HG03520 (cell line): Measurements from ENCODE around the gene ISG20.
A peak's percentile ranks its signal among the peaks of the same experiment; 100 is the strongest.

Source experiments
- ATAC-seq: cut with Tn5 transposase; IDR thresholded peaks from one replicate; pipeline ENCODE4 v1.9.1; 2021; ENCODE audit warnings: mild to moderate bottlenecking, moderate library complexity; ENCODE audit not compliant: unreplicated experiment

ISG20 gene

DNA sequence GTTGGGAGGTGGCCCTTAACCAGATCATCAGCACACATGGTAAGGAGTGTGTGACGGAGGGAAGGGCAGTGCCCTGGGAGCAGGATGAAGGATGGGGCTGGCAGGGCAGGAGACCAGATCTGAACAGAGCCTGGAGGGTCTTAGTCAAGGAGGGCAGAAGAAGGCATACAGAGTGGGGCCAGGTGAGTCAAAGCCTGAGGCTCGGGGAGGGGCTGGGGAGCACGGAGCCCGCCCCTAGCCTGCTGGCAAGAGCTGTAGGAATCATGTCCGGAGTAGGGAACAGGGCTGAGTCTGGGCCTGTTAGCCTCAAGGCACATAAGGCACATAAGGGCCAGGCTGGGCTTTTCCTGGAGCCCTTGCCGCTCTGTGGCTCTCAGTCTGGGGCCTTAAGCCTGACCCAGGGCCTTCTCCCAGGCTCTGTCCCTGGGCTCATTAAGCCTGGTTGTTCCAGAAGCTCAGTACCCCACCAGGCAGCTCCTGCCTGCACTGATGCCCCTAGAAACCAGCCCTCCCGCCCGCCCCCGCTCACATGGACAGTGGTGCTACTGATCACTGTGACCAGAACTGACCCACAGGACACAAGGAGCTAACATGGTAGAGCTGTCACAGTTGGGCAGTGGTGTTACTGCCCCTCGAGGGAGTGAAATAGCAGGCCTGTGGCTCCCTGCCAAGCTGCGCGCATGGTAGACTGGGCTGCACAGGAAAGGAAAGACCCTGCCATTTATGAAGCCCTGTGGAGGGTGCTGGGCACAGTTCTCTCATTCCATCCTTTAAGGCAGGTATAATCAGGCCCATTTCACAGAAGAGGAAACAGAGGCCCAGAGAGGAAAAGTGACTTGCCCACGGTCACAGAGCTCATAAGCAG lies 14.6 kb downstream of the ISG20 start:
- no peak for ATAC-seq

DNA sequence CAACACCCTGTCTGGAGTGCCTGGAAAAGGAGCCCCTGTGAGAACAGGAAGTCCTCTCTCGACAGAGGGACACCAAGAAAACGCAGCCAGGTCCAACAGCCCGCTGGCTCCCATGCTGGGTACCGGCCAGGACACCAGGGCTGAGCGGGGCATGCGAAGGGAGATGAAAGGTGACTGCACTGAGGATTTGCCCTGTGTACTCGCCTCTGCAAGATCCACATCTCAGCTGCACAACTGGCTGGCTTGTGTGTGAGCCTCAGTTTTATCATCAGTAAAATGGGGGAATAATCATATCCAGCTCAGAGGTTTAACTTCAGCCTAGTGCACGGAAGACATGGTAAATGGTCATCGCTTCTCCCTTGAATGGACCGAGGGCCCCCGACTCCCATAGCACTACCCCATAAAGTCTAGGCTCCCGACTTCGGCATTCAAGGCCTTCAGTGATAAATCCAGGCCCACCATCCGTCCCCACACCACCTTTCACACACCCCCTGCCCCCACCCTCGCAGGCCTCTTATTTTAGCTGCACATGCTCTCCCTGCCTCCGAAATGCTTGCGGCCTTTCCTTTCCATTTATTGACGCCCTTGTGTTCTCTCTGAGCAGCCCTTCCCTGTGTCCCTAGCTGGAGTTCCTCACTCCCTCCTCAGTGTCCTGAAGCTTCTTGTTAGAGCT lies 15.8 kb downstream of the ISG20 start:
- ATAC-seq: no peak

DNA sequence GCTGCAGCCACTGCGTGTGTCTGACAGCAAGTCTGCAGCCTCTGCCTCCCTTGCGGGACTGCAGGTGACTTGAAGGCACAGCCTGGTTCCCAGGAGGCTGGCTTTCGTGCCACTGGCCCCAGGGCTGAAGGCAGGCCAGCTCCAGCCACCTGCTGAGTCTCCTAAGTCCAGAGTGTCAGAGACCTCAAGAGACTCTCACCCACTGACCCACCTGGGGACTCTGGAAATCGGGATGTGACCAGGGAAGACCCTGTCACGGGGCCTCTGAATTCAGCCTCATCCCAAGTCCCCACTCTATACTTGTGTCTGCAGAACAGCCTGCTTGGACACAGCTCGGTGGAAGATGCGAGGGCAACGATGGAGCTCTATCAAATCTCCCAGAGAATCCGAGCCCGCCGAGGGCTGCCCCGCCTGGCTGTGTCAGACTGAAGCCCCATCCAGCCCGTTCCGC lies 16.3 kb downstream of the ISG20 start:
- ATAC-seq: no peak

DNA sequence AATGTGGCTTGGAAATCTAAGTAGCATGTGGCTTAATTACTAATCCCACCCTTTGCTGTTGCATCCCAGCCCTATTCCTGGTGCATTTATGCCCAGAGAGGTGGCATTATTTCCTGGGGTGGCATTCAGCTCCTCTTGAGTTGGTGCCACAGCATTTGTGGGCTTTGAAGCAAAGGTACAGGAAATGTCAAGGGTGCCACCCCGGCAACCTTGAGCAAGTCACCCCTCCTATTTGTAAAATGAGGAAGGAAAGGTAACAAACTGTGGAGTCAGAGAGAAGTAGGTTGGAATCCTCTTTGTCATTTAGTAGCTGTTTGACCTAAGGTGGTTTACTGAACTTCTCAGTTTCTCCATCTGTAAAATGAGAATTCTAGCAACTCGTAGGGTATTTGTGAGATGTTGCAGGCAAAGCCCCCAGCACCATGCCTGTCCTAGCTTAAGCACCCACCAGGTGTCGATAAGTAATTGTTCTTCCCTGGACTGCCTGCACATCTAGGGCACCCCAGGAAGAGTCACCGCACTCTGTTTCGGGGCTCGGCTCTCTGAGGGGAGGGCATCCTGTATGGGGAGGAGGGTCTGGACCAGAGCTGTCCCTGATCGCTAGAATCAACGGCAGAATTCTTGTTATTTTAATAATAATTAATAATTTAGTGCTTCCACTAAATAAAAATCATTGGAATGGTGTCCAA lies 17.1 kb downstream of the ISG20 start:
- no peak for ATAC-seq

DNA sequence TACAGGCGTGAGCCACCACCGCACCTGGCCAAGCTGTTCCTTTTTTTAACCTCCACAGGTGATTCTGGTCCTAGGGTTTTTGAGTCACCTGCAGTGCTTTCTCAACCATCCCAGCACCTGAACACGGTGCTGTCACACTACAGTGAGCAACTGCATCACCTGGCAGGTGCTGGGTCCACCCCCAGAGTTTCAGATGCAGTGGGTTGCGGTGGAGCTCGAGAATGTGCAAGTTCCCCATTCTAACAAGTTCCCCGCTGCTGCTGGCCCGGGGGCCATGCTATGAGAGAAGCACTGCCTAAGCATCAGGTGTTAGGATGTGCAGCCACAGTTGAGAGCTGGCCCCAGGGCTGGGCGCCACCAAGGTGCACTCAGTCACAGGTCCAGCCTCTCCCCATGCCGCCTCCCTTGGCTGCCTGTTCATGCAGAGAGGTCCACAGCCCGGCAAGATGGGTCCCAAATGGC lies 18.0 kb downstream of the ISG20 start:
- peak; percentile 93 for ATAC-seq

DNA sequence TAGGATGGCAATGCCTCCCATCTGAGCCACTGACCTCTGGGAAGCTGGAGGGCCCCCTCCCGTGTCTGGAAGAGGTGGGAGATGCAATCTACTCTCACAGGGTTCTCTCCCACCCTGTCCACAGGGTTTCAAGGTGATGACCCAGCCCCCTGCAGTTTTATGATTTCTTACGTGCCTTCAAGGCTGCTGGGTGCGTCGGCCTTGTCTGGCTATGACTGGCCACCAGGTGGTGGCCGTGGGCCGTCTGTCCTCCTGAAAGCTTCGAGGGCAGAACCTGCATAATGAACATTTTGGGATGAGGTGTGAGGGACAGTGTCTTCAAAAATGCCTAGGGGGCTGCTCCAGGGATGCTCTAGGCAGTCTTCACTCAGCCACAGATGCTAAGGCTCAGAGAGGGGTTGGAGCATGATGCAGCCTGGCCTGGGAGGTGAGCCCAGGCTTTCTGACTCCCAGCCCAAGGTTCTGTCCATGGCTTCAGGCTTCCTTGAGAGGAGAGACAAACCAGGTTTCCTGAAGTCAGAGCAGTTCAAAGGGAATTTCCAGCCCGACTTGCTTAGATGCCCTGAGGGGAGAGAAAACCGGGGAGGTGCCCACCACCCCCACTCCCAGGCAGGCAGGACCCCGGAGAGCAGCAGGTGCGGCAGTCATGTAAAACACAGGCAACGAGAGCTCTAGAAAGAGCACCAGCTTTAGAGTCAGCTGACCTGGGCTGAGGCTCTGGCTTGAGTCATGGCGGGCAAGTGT lies 18.7 kb downstream of the ISG20 start:
- no peak for ATAC-seq

DNA sequence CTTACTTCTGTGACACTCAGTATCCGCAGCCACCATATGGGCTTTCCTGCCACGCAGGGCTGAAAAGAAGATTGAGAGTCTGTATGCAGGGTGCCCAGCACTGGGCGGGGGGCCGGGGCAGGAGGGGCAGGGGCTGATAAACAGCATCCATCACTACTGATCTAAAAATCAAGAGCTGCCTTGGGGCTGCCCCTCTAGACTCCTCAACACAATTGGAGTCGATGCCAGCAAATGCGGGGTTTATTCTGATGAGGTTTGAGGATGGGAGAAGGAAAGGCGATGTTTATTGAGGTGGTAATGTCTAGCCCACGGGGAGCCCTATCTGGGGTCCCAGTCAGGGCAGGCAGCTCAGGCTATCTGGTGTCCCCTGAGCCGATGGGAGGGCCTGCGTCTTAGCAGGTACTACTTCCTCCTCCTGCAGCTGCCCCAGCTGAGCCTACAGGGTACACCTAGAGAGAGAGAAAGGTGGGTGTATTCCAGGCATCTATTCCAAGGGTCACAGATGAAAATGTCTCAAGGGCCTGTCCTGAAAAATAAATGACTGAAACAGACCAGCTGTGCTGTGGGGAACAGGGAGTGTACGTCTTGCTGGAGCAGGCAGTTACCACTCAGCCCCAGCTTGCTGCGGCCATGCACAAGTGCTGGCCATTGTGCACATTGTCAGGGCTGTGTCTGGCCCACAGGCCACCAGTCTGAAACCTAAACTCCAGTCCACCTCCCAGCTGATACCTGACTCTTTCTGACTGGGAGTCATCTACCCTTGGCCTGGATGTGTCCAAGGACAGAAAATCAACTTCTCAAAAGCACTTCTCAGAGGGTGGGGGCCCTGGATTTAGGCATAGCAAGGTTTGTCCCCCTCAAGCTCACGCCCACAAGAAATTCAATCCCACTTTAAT lies 19.5 kb downstream of the ISG20 start:
- ATAC-seq: no peak

DNA sequence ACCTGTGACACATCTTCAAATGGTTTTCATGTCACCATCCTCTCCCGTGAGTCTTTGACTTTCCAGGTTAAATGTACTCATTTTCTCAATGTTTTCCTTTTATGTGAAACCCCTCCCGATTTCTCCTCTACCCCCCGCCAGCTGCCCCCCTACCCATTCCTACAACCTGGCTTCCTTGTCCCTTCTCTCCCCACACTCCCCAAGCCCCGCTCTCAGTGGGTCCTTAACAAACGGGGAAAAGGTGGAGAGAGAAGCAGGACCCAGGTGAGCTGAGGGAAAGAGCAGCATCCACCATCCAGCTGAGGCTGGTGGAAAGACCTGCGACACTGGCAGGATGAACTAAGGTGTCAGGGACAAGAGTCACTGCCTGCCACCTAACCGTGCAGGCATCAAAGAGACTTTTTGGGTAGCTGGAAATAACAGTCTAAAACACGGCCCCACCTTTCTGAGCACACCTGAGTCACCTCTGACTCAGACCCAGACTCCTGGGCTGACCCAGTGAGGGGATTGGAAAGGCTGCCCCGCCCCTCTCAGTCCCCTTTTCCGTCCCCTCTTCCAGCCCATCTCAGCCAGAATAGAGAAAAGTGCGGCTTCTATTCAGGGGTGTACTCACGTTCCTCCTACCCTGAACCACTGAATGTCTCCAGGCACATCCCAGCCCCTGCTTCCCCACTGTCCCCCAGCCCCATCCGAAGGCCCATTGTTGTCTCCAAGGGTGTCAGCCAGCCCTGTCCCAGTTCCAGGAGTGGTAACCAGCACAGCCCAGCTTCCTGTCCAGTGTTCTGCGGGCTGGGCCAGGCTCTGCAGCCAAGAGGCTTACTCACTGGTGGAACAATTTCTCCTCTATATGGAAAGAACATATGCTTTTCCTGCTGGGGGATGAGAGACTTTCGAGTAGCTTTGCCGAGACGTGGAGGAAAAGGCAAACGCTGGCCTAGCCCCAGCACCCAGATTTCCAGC lies 20.4 kb downstream of the ISG20 start:
- no peak for ATAC-seq

DNA sequence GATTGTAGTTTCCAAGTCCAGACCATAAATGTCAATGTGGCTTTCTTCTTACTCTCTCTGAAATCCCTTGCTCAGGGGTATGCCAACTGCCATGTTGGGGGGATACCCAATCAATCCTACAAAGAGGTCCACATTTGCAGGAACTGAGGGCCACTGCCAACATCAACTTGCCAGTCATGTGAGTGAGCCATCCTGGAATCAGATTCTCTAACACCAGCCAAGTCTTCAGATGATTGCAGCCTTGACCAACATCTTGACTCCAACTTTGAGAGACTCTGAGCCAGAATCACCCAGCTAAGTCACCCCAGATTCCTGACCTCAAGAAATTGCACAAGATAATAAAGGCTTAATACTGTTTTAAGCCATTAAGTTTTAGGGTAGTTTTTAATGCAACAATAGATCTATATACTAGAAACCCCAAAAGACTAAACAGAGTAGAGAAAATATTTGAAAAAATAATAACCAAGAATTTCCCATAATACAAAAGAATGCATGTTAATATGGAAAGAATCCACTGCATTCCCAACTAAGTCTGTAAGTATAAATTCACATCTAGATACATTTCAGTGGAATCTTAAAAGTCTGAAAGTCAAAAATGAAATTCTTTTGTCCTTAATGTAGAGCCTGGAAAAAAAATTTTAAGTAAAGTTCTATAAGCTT lies 22.4 kb downstream of the ISG20 start:
- no peak for ATAC-seq

DNA sequence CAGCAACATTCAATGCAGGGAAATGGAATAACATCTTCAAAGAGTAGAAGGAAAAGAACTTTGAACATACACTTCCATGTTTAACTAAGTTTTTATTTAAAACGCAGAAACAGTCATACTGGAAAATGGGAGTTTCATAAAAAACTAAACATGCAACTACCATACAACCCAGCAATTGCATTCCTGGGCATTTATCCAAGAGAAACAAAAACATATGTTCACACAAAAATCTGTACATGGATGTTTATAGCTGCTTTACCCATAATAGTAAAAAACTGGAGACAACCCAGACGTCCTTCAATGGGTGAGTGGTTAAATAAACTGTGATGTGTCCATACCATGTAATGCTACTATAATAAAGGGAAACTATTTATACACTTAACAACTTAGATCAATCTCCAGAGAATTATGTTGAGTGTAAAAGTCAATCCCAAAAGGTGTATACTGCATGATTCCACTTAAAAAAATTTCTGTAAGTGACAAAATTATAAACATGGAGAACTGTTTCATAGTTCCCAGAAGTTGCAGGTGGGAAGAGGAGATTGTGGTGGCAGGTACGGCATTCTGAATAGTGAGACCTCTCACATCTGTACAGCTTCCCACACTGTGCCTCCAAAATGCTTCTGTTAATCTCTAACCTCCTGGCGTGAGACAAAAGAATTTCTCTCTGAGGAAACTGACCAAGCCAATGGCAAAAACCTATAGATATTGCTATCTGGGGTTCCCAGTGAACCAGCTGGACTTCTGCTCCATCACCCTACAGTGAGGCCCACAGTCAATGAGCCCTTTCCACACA lies 23.1 kb downstream of the ISG20 start:
- ATAC-seq: no peak

DNA sequence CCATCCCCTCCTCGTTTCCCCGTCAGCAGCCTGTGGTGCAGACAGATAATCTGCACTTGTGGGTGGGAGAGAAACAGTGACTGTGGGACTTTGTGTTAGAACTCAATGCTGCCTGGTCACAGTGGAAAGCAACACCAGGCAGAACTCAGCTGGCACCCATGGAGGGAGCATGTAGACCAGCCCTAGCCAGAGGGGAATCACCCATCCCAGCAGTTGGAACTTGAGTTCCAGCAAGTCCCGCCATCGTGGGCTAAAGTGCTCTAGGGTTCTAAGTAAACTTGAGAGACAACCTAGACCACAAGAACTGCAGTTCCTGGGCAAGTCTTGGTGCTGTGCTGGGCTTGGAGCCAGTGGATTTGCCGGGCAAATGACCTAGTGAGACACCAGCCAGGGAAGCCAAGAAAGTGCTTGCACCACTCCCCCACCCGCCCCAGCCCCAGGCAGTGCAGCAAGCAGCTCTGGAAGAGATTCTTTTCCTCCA lies 24.4 kb downstream of the ISG20 start:
- no peak for ATAC-seq

DNA sequence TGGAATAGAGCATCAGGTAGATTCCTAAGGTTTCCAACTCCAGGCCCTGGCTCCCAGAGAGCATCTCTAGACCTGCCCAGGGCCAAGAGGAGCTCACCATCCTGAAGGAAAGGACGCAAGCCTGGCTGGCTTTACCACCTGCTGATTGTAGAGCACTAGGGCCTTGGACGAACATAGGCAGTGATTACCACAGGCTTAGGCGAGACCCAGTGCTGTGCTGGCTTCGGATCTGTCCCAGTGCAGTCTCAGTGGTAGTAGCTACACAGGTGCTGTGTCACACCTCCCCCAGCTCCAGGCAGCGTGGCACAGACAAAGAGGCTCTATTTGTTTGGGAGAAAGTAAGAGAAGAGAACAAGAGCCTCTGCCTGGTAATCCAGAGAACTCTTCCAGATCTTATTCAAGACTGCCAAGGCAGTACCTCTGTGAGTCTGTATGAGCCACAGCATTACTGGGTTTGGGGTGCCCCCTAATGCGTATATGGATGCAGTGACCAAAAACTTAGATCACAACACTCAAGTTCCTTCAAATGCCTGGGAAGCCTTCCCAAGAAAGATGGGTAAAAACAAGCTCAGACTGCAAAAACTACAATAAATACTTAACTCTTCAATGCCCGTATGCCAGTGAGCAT lies 25.4 kb downstream of the ISG20 start:
- ATAC-seq: no peak

DNA sequence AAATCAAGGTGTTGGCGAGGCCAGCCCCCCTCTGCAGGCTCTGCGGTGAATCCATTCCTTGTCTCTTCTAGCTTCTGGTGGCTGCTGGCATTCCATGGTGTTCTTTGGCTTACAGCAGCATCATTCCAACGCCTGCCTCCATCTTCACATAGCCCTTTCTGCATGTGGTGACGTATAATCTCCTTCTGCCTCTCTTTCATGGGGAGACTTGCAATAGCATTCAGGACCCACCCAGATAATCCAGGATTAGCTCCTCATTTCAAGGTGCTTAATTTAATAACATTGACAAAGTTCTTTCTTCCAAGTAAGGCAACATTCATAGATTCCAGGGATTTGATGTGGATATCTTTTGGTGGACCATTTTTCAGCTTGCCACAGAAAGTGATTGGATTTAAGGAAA lies 35.8 kb downstream of the ISG20 start:
- ATAC-seq: no peak

DNA sequence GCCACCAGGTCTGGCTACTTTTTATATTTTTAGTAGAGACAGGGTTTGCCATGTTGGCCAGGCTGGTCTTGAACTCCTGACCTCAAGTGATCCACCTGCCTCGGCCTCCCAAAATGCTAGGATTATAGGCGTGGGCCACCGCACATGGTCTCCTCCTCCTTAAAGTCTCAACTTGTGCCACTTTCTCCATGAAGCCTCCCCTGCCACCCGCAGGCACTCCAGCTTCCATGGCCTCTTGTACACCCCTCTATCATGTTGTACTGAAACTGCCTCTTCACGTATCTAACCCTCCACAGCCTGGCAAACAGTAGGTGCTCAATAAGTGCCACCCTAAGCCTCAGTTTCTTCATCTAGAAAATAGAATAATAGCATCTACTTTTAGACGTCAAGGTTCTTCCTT lies 39.9 kb downstream of the ISG20 start:
- no peak for ATAC-seq

DNA sequence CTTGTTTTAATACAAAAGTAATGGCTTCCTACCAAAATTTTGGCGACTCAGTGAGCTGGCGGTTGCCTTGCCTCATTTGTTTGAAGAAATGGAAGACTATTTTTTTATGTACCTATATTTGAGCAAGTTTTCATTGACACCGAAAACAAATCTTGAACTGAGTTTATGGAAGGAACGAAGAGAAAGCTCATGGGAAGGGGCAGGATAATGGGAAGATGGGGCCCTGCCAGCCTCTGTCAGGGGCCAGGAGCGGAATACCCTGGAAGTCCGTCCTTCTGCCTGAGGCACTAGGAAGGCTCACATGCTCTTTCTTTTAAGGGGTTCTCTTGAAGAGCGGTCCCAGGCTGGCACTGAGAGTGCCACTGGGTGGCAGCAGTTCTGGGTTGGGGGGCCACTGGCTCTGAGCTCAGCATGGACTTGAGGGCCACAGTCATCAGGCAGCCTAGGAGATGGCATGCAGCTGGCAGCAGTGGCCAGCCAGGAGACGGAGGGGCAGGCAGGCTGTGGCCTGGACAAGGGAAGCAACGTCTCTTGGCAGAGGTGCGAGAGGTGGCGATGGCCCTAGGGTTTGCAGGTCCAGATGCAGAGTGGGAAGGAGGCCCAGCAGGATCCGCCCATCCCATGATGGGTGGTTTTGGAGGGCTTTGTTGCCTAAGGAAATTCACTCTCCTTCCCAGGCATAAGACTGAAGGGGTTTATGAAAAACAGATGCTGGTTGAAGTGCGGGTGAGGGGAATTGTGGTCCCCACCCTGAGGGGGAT lies 41.6 kb downstream of the ISG20 start:
- no peak for ATAC-seq

DNA sequence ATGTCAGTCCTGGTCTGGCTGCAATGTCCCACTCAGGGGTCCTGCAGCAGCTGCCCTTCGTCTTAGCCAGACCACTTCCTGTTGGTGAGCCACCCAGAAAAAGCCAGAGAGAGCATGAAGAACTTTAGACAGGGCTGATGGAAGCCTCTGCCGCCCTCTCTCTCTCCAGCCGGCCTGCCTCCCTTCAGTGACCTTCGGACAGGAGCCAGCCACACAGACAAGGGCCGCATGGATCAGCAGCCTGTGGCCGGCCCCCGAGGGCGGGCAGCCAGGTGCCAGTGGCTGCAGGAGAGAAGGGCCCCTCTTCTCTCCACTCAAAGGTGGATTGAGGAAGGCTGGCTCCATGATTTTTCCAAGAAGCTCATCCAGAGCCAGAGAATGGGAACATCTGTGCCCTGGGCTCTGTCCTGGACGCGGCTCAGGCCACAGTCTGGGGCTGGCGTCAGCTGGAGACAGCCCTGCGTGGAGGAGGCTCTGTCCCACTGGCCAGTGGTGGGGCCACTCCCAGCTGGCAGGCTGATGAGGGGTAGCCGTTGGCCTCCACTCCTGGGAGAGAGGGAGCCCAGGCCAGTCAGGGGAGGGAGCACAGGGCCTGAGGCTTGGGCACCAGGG lies 42.9 kb downstream of the ISG20 start:
- ATAC-seq: no peak
